Duodenal mucosa (tissue), 2 donors: ENCODE measurements around the gene GMDS.

Experiments
- H3K27ac ChIP-seq: one replicate; pipeline ENCODE4 v1.7.0; 2013; ENCODE audit warnings: low read depth, low read length
- H3K27me3 ChIP-seq, 2 donors: one replicate each; pipeline ENCODE4 v1.7.0; 2013; ENCODE audit warnings: low read length in 2 of 2, control low read depth in 1 of 2; ENCODE audit not compliant: insufficient read depth in 2 of 2, control insufficient read depth in 1 of 2
- H3K36me3 ChIP-seq, 2 donors: one replicate each; pipeline ENCODE4 v1.7.0; 2013; ENCODE audit warnings: low read length in 2 of 2, control low read depth in 1 of 2; ENCODE audit not compliant: insufficient read depth in 2 of 2, control insufficient read depth in 1 of 2
- H3K4me1 ChIP-seq, 2 donors: one replicate each; pipeline ENCODE4 v1.7.0; 2013; ENCODE audit warnings: low read length in 2 of 2, control low read depth in 1 of 2; ENCODE audit not compliant: insufficient read depth in 2 of 2, control insufficient read depth in 1 of 2
- H3K4me3 ChIP-seq, 2 donors: one replicate each; pipeline ENCODE4 v1.7.0; 2013; ENCODE audit warnings: low read length in 2 of 2, low read depth in 1 of 2
- H3K9ac ChIP-seq, 2 donors: one replicate each; pipeline ENCODE4 v1.7.0; 2013; ENCODE audit warnings: low read length in 2 of 2, low read depth in 1 of 2
- H3K9me3 ChIP-seq, 2 donors: one replicate each; pipeline ENCODE4 v1.7.0; 2013; ENCODE audit warnings: low read length in 2 of 2, control low read depth in 1 of 2; ENCODE audit not compliant: control insufficient read depth in 1 of 2

GMDS gene

DNA sequence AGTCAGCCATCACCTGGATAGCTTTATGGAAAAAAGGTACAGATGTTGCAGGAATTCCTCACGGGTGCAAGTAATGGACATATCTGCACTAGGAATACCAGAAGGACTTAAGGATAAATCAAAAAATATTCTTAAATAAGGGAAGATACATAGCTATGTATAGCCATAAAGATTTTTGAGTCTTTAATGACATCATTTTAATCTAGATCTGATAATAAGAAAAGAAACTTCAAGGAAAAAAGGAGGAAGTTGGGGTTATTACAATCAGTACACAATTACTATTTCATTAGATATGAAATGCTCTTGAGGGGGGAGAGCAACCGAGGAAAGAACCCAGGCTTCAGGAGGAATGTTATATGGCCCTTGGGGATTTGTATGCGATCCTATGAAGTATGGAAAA is 525.5 kb downstream of the GMDS start:
- H3K9me3 ChIP-seq: no peaks in the 10 kb centered on the region
- no peaks in the 10 kb centered on the region for H3K27me3 ChIP-seq
- peaks cover 0 to 2% of the 10 kb centered on the region in 2 donors for H3K4me1 ChIP-seq
- H3K4me3 ChIP-seq: no peak overlapping the region
- H3K36me3 ChIP-seq: peaks cover 9 to 13% of the 10 kb centered on the region in 2 donors
- H3K27ac ChIP-seq: no peak overlapping the region
- no peak overlapping the region for H3K9ac ChIP-seq

DNA sequence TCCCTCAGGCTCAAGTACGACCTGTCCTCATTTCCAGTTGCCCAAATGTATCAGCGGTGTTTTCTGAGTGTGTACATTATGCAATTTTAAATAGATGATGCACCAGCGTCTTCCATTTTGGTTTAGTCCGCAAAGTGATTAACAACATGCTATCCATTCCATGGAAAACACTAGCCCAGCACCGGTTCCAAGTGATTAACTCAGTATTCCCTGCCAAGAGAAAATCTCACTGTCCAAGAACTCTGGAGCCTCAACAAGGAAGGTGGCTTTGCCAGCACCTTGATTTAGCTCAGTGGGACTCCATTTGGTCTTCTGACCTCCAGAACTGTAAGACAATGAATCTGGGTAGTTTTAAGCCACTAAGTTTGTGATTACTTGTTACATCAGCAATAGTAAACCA is 528.5 kb downstream of the GMDS start:
- Histone ChIP-seq H3K36me3 (peaks cover 9 to 15% of the 10 kb centered on the region in 2 donors), H3K27ac (no peak overlapping the region), H3K27me3 (no peaks in the 10 kb centered on the region), H3K4me3 (no peak overlapping the region), H3K9ac (no peak overlapping the region), H3K9me3 (no peaks in the 10 kb centered on the region), H3K4me1 (no peaks in the 10 kb centered on the region)

DNA sequence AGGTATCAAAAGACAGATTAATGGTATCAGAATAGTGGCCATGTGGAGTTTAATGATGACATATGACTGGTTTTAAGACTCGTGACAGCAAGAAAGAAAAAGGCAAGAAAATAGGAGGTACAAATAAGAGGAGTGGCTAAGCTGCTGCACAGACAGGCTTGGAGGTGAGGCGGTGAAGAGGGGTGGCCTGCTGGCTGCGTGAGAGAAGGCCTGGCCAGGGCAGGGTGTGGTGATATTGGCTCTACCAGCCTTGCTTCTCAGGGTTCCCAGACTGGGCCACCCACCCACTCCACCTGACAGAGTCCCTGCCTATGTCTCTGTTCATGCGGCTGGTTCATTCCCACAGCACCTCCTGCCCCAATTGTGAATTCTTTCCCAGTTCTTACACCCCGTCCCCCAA is 529.0 kb downstream of the GMDS start:
- peaks cover 9 to 15% of the 10 kb centered on the region in 2 donors for H3K36me3 ChIP-seq
- no peaks in the 10 kb centered on the region for H3K27me3 ChIP-seq
- H3K9me3 ChIP-seq: no peaks in the 10 kb centered on the region
- H3K4me3 ChIP-seq: no peak overlapping the region
- H3K4me1 ChIP-seq: no peaks in the 10 kb centered on the region
- H3K27ac ChIP-seq: no peak overlapping the region
- no peak overlapping the region for H3K9ac ChIP-seq

DNA sequence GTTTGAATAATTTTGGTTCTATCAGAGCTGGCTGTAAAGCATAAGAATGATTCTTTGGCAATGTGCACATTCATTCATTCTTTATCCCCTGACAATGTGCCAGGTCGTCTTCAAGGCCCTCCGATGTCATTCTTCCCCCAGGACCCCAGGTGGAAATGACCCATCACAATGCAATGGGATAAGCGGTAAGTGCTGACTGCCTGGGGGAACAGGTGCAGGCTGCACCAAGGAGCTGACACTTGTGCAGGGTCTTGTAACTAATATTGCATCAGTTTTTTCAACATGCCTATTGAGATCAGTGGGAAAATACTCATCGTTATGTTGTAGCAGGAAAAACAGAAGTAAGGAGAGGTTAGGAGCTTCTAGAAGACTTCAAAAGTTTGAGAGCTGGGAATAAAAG is 530.1 kb downstream of the GMDS start:
- H3K36me3 ChIP-seq: peaks cover 9 to 15% of the 10 kb centered on the region in 2 donors
- no peak overlapping the region for H3K9ac ChIP-seq
- no peak overlapping the region for H3K4me3 ChIP-seq
- H3K9me3 ChIP-seq: no peaks in the 10 kb centered on the region
- H3K27me3 ChIP-seq: no peaks in the 10 kb centered on the region
- no peak overlapping the region for H3K27ac ChIP-seq
- H3K4me1 ChIP-seq: no peaks in the 10 kb centered on the region

DNA sequence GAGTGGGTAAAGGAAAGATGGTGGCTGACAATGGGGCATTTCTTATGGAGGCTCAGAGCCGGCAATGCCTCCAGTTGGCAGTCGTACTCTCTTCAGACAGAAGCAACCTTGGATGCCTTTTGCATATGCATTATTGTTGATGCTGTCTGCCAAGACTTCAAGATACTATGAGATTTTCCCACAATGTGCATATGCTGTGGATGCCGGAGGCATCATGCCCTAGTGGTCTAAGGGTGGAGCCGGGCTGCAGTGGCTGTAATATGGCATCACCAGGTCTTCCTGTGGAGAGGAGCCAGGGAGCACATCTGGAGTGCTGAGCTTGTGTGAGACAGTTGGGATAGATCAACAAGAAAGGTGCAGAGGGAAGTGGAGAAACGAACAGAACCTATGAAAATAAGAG is 530.8 kb downstream of the GMDS start:
- Histone ChIP-seq H3K4me1 (no peaks in the 10 kb centered on the region), H3K27me3 (no peaks in the 10 kb centered on the region), H3K4me3 (no peak overlapping the region), H3K36me3 (peaks cover 9 to 15% of the 10 kb centered on the region in 2 donors), H3K9me3 (no peaks in the 10 kb centered on the region), H3K27ac (no peak overlapping the region), H3K9ac (no peak overlapping the region)

DNA sequence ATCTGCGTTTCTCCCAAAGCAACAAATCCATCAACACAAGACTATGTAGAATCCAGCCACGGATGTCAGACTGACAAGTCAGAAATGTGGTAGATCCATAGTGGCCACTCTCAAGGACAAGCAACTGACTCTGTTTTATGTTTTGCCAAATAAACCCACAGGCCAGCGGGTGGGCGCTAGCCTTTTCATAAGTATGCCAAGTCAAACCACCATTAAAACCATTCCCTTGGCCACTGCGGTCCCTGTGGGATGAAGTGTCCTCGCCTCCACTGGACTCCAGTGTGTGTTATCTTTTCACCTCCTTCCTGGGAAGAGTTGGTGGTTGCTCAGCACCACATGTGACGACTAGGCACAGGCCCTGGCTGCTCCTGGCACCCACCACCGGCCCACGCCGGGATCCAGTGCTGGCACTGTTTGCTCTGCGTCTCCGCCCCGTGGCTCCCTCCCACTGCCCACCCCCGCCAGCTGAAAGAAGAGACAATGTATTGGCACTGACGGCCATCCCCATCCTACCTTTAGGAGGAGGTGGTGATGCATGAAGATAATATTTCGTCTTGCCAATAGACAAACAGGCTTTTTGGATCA is 532.3 kb downstream of the GMDS start:
- Histone ChIP-seq H3K4me3 (no peak overlapping the region), H3K9ac (no peak overlapping the region), H3K4me1 (no peaks in the 10 kb centered on the region), H3K36me3 (peaks cover 13 to 19% of the 10 kb centered on the region in 2 donors), H3K9me3 (no peaks in the 10 kb centered on the region), H3K27ac (no peak overlapping the region), H3K27me3 (no peaks in the 10 kb centered on the region)

DNA sequence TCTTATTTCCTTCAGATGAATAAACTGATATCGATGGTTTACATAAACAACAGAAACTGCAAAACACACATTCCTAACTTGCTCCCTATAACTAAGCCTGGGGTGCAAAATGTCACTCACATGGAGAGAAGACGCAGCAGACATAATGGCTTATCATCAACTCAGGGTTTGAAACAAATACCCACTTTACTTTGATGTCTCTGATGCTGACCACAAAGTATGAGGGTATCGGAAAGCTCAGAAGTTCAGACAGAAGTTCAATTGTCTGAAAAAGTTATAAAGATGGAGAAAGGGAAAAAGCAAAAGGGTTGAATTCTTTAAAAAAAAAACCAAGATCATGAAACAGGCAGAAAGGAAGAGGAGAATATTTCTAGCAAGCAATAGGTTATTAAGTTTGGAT is 533.0 kb downstream of the GMDS start:
- Histone ChIP-seq H3K9ac (no peak overlapping the region), H3K4me1 (no peaks in the 10 kb centered on the region), H3K27ac (no peak overlapping the region), H3K9me3 (no peaks in the 10 kb centered on the region), H3K36me3 (peaks cover 10 to 19% of the 10 kb centered on the region in 2 donors), H3K4me3 (no peak overlapping the region), H3K27me3 (no peaks in the 10 kb centered on the region)

DNA sequence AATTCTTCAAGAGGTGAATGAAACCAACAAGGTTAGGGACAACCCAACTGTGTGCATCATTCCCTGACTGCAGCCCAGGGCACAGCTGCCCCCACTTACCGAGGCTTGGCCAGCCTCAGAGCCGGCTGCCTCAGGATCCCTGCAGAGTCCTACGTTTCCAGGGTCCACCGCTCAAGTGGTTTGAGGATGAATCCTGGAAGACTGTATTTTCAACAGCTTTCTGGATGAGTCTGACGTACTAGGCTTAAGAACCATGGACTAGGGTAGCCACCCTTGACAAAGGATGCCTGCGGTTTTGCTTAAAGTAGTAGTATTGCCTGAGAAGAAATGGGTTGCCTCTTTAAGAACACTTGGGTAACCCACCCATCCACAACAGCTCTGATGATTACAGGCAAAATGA is 534.3 kb downstream of the GMDS start:
- no peaks in the 10 kb centered on the region for H3K9me3 ChIP-seq
- no peak overlapping the region for H3K9ac ChIP-seq
- no peak overlapping the region for H3K27ac ChIP-seq
- H3K36me3 ChIP-seq: peaks cover 10 to 16% of the 10 kb centered on the region in 2 donors
- H3K4me1 ChIP-seq: no peaks in the 10 kb centered on the region
- H3K4me3 ChIP-seq: no peak overlapping the region
- H3K27me3 ChIP-seq: no peaks in the 10 kb centered on the region

DNA sequence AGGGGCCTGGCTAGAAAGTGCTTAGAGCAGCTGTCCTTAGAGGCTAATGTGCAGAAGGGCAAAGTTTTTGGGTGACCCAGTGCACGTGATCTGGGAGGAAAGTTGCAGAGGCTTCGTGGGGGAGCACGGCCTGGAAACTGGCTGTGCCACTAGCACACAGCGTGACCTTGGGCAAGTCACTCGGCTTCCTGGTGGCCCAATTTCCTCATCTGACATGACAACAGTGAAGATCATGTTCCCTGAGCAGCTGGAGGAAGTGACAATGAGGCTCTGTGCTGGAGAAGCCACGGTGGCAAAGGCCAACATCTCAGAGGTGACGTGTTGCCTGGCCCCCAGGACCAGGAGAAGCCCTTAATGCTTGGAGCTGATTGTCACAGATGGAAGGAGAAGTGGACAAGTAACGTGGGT is 536.2 kb downstream of the GMDS start:
- H3K9me3 ChIP-seq: no peaks in the 10 kb centered on the region
- no peak overlapping the region for H3K27ac ChIP-seq
- no peak overlapping the region for H3K4me3 ChIP-seq
- no peak overlapping the region for H3K9ac ChIP-seq
- H3K27me3 ChIP-seq: no peaks in the 10 kb centered on the region
- peaks cover 8 to 9% of the 10 kb centered on the region in 2 donors for H3K36me3 ChIP-seq
- H3K4me1 ChIP-seq: no peaks in the 10 kb centered on the region

DNA sequence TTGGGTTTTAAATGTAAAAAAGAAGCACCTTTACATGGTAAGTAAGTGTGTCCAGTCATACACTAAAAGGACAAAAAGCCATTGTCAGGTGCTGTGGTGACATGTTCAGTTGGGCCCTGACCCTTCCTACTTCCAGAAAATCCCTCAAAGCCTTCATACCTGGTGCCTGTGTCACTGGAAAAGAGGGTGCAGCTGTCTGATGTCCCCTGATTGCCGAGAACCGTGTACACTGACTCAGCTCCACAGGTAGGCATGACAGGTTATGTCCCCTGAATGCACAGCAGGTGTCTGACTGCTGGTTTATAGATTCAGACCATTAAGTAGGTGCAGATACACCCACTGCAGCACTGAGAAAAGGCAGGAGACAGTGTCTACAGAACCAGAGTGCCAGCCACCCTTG is 536.6 kb downstream of the GMDS start:
- Histone ChIP-seq H3K36me3 (peaks cover 8 to 9% of the 10 kb centered on the region in 2 donors), H3K27ac (no peak overlapping the region)

DNA sequence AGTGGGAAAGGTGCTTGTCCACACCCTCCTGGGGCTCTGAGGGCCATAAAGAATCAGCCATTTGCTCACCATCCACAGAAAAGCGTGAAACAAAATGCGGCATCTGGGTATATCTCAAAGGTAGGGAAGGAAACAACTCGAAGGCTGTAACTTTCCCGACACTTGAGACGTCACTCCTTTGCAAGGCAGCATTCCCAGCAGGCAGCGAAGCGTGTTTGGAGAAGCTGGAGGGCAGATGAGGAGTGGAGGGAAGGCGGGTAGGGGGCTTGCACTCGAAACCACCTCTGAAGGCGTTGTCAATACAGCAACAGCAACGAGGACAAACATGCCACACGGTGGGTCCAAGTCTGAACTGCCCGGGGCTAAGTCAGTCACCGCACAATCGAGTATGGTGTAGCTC is 537.3 kb downstream of the GMDS start:
- Histone ChIP-seq H3K27ac (no peak overlapping the region), H3K9me3 (no peaks in the 10 kb centered on the region), H3K4me1 (no peaks in the 10 kb centered on the region)

More for the DNA sequence above, 536.6 kb downstream of the GMDS start:
- Histone ChIP-seq H3K4me3 (no peak overlapping the region), H3K27me3 (no peaks in the 10 kb centered on the region), H3K9me3 (no peaks in the 10 kb centered on the region), H3K4me1 (no peaks in the 10 kb centered on the region), H3K9ac (no peak overlapping the region)

More for the DNA sequence above, 537.3 kb downstream of the GMDS start:
- Histone ChIP-seq H3K4me3 (no peak overlapping the region), H3K9ac (no peak overlapping the region), H3K27me3 (no peaks in the 10 kb centered on the region), H3K36me3 (peaks cover 5 to 9% of the 10 kb centered on the region in 2 donors)
